HG02973 (cell line): ENCODE measurements around the gene ADCY7.

Experiments used
- ATAC-seq: cut with Tn5 transposase; IDR thresholded peaks from one replicate; pipeline ENCODE4 v1.9.1; 2021; ENCODE audit warnings: moderate library complexity; ENCODE audit not compliant: unreplicated experiment

Gene ADCY7

GRCh38 chr16:50296807-50297206 is 30.5 kb downstream of the ADCY7 start:
- ATAC-seq: no peak

GRCh38 chr16:50297301-50298074 is 31.1 kb downstream of the ADCY7 start:
- no peak for ATAC-seq

- no peak for ATAC-seq
Observed at GRCh38 chr16:50298075-50298460, 31.7 kb downstream of the ADCY7 start.

- ATAC-seq: no peak
Observed at GRCh38 chr16:50298591-50299507, 32.5 kb downstream of the ADCY7 start.

- no peak for ATAC-seq
Observed at GRCh38 chr16:50299508-50300105, 33.3 kb downstream of the ADCY7 start.

GRCh38 chr16:50300942-50301625 is 34.7 kb downstream of the ADCY7 start:
- no peak for ATAC-seq

GRCh38 chr16:50301626-50302471 is 35.5 kb downstream of the ADCY7 start:
- ATAC-seq: no peak

- ATAC-seq: no peak
Observed at GRCh38 chr16:50302472-50303005, 36.2 kb downstream of the ADCY7 start.

GRCh38 chr16:50303041-50303604 is 36.8 kb downstream of the ADCY7 start:
- ATAC-seq: no peak

- ATAC-seq: no peak
Observed at GRCh38 chr16:50303605-50304466, 37.5 kb downstream of the ADCY7 start.

- no peak for ATAC-seq
Observed at GRCh38 chr16:50304467-50305440, 38.4 kb downstream of the ADCY7 start.

- ATAC-seq: no peak
Observed at GRCh38 chr16:50305441-50306061, 39.2 kb downstream of the ADCY7 start.

GRCh38 chr16:50306287-50306686 is 39.9 kb downstream of the ADCY7 start:
- ATAC-seq: no peak

GRCh38 chr16:50308237-50308965 is 42.0 kb downstream of the ADCY7 start:
- ATAC-seq: no peak

GRCh38 chr16:50309156-50309526 is 42.8 kb downstream of the ADCY7 start:
- ATAC-seq: no peak

GRCh38 chr16:50309527-50310307 is 43.4 kb downstream of the ADCY7 start:
- ATAC-seq: no peak
